DMS114 treated with DMSO at 0.1 percent for 48 hours (cell line): ENCODE data around the gene CORO2B.

Experiments used
- DNase-seq: peaks from one replicate; lab custom pipeline; 2025; ENCODE audit not compliant: unreplicated experiment; lab: John Stamatoyannopoulos, UW

Gene CORO2B

GRCh38 chr15:68589783-68590710 lies 11.3 kb downstream of the CORO2B start:
- no peak for DNase-seq

- DNase-seq, result no peak
These were observed 12.1 kb downstream of the CORO2B start for GRCh38 chr15:68590721-68591389.

- no peak for DNase-seq
These were observed 13.3 kb downstream of the CORO2B start for GRCh38 chr15:68592054-68592453.

- no peak for DNase-seq
These were observed 13.8 kb downstream of the CORO2B start for GRCh38 chr15:68592544-68592943.

- no peak for DNase-seq
These were observed 14.5 kb downstream of the CORO2B start for GRCh38 chr15:68593341-68593740.

GRCh38 chr15:68593828-68594532 lies 15.2 kb downstream of the CORO2B start:
- no peak for DNase-seq

GRCh38 chr15:68594533-68595259 lies 15.9 kb downstream of the CORO2B start:
- DNase-seq, result no peak

GRCh38 chr15:68595260-68595564 lies 16.4 kb downstream of the CORO2B start:
- DNase-seq, result no peak

GRCh38 chr15:68595761-68596160 lies 17.0 kb downstream of the CORO2B start:
- no peak for DNase-seq

GRCh38 chr15:68596691-68597090 lies 17.9 kb downstream of the CORO2B start:
- no peak for DNase-seq

- no peak for DNase-seq
These were observed 18.8 kb downstream of the CORO2B start for GRCh38 chr15:68597581-68597980.

- no peak for DNase-seq
These were observed 19.7 kb downstream of the CORO2B start for GRCh38 chr15:68598171-68599152.

- DNase-seq, result no peak
These were observed 20.4 kb downstream of the CORO2B start for GRCh38 chr15:68599153-68599545.

GRCh38 chr15:68599560-68600071 lies 20.8 kb downstream of the CORO2B start:
- DNase-seq, result no peak

GRCh38 chr15:68601206-68602197 lies 22.7 kb downstream of the CORO2B start:
- DNase-seq, result no peak

GRCh38 chr15:68602459-68603215 lies 23.8 kb downstream of the CORO2B start:
- no peak for DNase-seq

- DNase-seq, result no peak
These were observed 24.4 kb downstream of the CORO2B start for GRCh38 chr15:68603216-68603595.

- no peak for DNase-seq
These were observed 25.2 kb downstream of the CORO2B start for GRCh38 chr15:68603951-68604350.
